H1 (cell line): Measurements from ENCODE around the gene EPDR1. TPM values are rescaled to one million over a fixed set of nuclear protein-coding genes. Genes with fewer than 3 reads are reported as not detected.

Source experiments
- BCL11A ChIP-seq, 2 experiments: IDR thresholded peaks; one replicate each; pipeline ENCODE4 v1.6.1; 2011; ENCODE audit warnings: low read depth in 2 of 2, low read length in 2 of 2, mild to moderate bottlenecking in 2 of 2
- CBX8 ChIP-seq: fragments of 300-800, 300-1000 bp; sonication (generic); IDR thresholded peaks from 2 replicates; pipeline ENCODE4 v1.7.1; 2016; ENCODE audit warnings: low read depth, low read length, borderline replicate concordance
- JUND ChIP-seq: IDR thresholded peaks from 2 replicates; pipeline ENCODE4 v1.6.1; 2011; ENCODE audit warnings: mild to moderate bottlenecking, improper control_type of control experiment, low read length
- KDM4A ChIP-seq: IDR thresholded peaks from one replicate; pipeline ENCODE4 v1.7.1; 2012; ENCODE audit warnings: low read depth, mild to moderate bottlenecking, moderate library complexity, low read length, inconsistent platforms; ENCODE audit not compliant: severe bottlenecking
- POU5F1 ChIP-seq: IDR thresholded peaks from 2 replicates; pipeline ENCODE4 v1.6.1; 2011; ENCODE audit warnings: low read depth, mild to moderate bottlenecking, low read length, moderate library complexity
- SAP30 ChIP-seq: fragments of 300-600 bp; sonication (generic); IDR thresholded peaks from 2 replicates; pipeline ENCODE4 v1.7.1; 2012; ENCODE audit warnings: low read length, moderate library complexity, mild to moderate bottlenecking, inconsistent platforms; ENCODE audit not compliant: insufficient read depth, insufficient replicate concordance
- polyA plus RNA-seq, 7 experiments: library from polyadenylated mRNA; depleted of rRNA in 3 of 7; stranded (reverse) in 5 of 7; unstranded in 2 of 7; fragments of >200 nt in 5 of 7; fragments of 200-250 nt in 2 of 7; gene quantifications; 1 replicate in 5 of 7; 2 replicates in 1 of 7; 4 replicates in 1 of 7; pipeline versions ENCODE4 v1.2.1 to v1.2.3, GENCODE V29; 2011 to 2013; ENCODE audit warnings: missing spikeins in 2 of 7, mixed read lengths in 2 of 7
- total RNA-seq: library from RNA; stranded (reverse); fragmentation: NEBNext Ultra II Directional; extraction: Animal tissue kit (Norgen Biotek cat#: 25700); gene quantifications from 2 replicates; pipeline ENCODE4 v1.2.1, GENCODE V29; 2021
- TF ChIP-seq, protein P1 (sequence below): IDR thresholded peaks from 2 replicates; pipeline ENCODE4 v1.6.1; 2012; ENCODE audit warnings: inconsistent platforms

EPDR1 gene
- total and polyA plus RNA-seq, 2 of the 8 experiments (the other 6 are each of a cell fraction or from before 2014, with no cell fraction given), result 6.4 to 8.2 TPM

DNA sequence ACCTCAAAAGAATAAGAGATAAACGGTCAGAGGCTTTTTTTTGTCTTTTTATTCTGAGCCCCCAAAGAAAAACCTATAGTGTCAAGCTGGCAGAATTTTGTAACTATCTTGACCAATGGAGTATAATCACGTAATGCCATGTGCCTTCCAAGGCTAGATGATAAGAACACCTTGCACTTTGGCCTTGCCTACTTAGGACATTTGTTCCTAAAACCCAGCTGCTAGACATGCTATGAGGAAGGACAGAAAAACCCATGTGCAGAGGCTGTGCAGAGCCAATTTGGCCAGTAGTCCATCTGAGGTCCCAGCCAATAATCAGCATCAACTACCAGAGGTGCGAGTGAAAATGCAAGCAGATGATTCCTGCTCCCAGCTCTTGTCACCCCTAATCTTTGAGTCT lies 69.9 kb downstream of the EPDR1 start (continued):
- TF ChIP-seq SAP30, result no peak
- TF ChIP-seq, protein P1, sequence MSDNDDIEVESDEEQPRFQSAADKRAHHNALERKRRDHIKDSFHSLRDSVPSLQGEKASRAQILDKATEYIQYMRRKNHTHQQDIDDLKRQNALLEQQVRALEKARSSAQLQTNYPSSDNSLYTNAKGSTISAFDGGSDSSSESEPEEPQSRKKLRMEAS, result no peak
- no peak for TF ChIP-seq BCL11A (IDR thresholded peaks at IDR 0.05; ENCODE audit: low read depth in 2 of 2, low read length in 2 of 2)
- no peak for TF ChIP-seq POU5F1
- no peak for TF ChIP-seq KDM4A
- no peak for TF ChIP-seq CBX8
- TF ChIP-seq JUND, result no peak
